ENCODE data around the gene LRRC25. TPM values are rescaled to one million over a fixed set of nuclear protein-coding genes. Genes with fewer than 3 reads are reported as not detected.
A peak's percentile ranks its signal among the peaks of the same experiment; 100 is the strongest.

LRRC25 gene
- total RNA-seq: 0.14 and 0.44 TPM in 2 replicates

DNA sequence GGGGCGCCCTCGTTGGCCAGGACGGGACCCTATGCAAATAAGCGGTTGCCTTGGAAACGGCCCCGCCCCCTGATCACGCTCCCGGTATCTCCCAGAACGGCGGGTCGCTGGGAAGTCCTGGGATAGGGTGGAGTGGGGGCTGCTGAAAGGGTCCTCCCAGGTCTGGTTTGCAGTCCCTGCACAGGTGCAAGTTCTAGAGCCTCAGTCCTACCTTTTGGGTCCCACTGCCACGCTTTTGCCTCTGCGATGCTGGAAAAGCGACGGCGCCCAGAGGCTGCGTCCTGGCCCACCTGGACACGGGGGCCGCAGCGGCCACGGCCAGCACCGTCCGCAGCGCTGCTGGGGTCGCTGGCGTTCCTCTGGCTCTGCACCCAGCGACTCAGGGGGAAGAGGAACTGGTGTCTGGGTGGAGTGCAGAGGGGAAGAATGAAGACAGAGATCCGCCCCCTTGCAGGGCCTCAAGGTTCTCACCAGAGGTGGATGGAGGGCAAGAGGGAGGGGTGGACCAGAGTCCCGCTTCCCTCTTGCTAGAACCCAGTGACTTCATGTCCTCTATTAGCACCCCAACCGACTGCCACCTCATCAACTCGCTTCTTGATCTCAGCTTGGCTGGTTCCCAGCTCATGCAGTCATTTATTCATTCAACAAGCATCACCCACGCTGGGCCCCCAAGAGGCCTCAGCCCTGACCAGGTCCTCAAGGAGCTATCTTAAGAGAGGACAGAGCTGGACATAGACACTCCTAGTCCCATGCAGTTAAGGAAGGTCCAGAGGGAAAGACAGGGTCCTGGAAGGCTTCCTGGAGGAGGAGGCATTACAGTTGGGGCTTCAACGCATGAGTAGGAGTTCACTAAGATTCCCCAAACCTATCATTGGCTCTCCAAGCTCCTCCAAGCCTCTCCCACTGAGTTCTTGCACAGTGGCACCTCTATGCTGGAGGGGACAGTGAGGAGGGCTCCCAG is at the start of gene LRRC25:
Gene LRRC25 (minus strand): TSS at position 381 of the 961 bp plus-strand sequence. CDS start 659 bp downstream, outside the sequence.

DNA sequence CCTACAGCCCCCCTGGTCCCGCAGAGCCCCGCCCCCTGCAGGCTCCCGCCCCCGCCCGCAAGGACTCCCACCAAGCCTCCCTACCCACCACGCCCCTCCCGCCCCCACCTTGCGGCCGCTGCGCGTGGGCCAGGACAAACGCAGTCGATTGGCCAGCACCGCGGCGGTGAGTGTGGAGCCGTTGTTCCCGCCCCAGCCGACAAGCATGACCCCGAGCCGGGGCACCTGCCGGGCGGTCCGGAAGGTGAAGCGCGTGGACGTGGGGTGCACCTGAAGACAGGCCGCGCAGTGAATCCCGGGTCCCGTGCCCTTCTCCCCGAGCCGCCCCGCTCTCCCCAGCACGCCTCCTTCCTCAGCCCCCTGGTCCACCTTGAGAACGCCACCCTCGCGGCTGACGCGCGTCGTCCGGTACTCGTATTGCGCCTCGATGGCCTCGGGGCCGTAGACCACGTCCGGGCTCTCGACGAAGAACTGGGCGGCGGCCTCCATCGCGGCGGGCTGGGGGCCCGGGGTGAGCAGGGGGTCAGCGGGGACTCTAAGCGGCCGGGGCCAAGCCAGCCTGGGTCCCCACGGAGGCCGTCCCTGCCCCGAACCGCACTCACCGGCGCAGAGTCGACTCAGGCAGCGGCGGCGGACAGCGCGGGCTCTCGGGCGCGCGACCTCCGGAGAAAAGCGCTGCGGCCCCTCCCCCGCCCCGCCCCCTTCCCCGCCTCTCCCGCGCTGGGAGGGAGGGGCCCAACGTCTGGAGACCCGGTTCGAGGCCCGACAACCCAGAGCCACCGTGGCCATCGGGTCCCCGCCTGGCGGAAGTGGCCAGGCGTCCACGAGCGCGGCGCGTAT is 40.3 kb upstream of the LRRC25 start, which contains the start of gene ISYNA1:
Gene ISYNA1 (minus strand): TSS at position 643 of the 840 bp plus-strand sequence. CDS start 154 bp downstream, at position 489.

GRCh38 chr19:18419195-18419698 is 21.8 kb upstream of the LRRC25 start, which contains the start of gene SSBP4:
SSBP4 (plus strand) TSS chr19:18419398; CDS start chr19:18419649, 251 bp downstream.

GRCh38 chr19:18385675-18386542 is 11.5 kb downstream of the LRRC25 start, which contains the start of gene GDF15:
GDF15 (plus strand) TSS chr19:18386158; CDS start chr19:18386190, 32 bp downstream.

Small RNA genes lying within 50 kb of the gene (small RNA-seq; reads per million reads assigned to genes)
- 0.33 reads per million, percentile 3 among the genes with 10 or more reads in this experiment for gene MIR3189 (ENCODE audit: low replicate concordance)

Other genes with a start within 250 kb of the LRRC25 start
- 23.2 and 47.7 TPM in 2 replicates for gene PIK3R2, start 244.5 kb downstream of the LRRC25 start, total RNA-seq
- gene IFI30, start 223.8 kb downstream of the LRRC25 start, total RNA-seq: 23.9 and 24.3 TPM in 2 replicates
- gene MPV17L2, start 204.4 kb downstream of the LRRC25 start, total RNA-seq: 21.3 and 42.0 TPM in 2 replicates
- 2.0 and 3.1 TPM in 2 replicates for gene RAB3A, start 193.6 kb downstream of the LRRC25 start, total RNA-seq
- gene PDE4C, start 171.2 kb downstream of the LRRC25 start, total RNA-seq: 0.29 and 1.3 TPM in 2 replicates
- 0.57 and 1.1 TPM in 2 replicates for gene IQCN, start 123.2 kb downstream of the LRRC25 start, total RNA-seq
- 120 and 186 TPM in 2 replicates for gene JUND, start 116.0 kb downstream of the LRRC25 start, total RNA-seq
- 88.8 and 171 TPM in 2 replicates for gene LSM4, start 74.5 kb downstream of the LRRC25 start, total RNA-seq
- gene PGPEP1, start 57.0 kb downstream of the LRRC25 start, total RNA-seq: 40.8 and 45.5 TPM in 2 replicates
- 98.2 and 1,056 TPM in 2 replicates for gene GDF15, start 11.5 kb downstream of the LRRC25 start, total RNA-seq
- gene SSBP4, start 21.8 kb upstream of the LRRC25 start, total RNA-seq: 65.7 and 128 TPM in 2 replicates
- gene ISYNA1, start 40.5 kb upstream of the LRRC25 start, total RNA-seq: 24.9 and 56.5 TPM in 2 replicates
- 23.9 and 27.6 TPM in 2 replicates for gene ELL, start 124.4 kb upstream of the LRRC25 start, total RNA-seq
- gene FKBP8, start 146.0 kb upstream of the LRRC25 start, total RNA-seq: 178 and 405 TPM in 2 replicates
- 124 and 142 TPM in 2 replicates for gene KXD1, start 160.2 kb upstream of the LRRC25 start, total RNA-seq
- 743 and 1,675 TPM in 2 replicates for gene UBA52, start 174.2 kb upstream of the LRRC25 start, total RNA-seq
- 27.4 and 51.0 TPM in 2 replicates for gene REX1BD, start 191.2 kb upstream of the LRRC25 start, total RNA-seq
- gene CRLF1, start 209.2 kb upstream of the LRRC25 start, total RNA-seq: under 0.01 and 2.6 TPM in 2 replicates
- 0.14 and 0.88 TPM in 2 replicates for gene TMEM59L, start 215.2 kb upstream of the LRRC25 start, total RNA-seq
- 6.6 and 7.4 TPM in 2 replicates for gene KLHL26, start 239.4 kb upstream of the LRRC25 start, total RNA-seq